OCI-M2 (cell line): Measurements from ENCODE around the gene RHBDF2.

Experiments
- DNase-seq: peaks from one replicate; lab custom pipeline; 2025; ENCODE audit not compliant: unreplicated experiment; lab: John Stamatoyannopoulos, UW

RHBDF2 gene

GRCh38 chr17:76502341-76503211 lies 1.4 kb upstream of the RHBDF2 start:
- no peak for DNase-seq

GRCh38 chr17:76501827-76502307 lies 644 bp upstream of the RHBDF2 start:
- DNase-seq, result no peak

GRCh38 chr17:76500747-76501017 lies 541 bp downstream of the RHBDF2 start:
- DNase-seq, result no peak

DNA sequence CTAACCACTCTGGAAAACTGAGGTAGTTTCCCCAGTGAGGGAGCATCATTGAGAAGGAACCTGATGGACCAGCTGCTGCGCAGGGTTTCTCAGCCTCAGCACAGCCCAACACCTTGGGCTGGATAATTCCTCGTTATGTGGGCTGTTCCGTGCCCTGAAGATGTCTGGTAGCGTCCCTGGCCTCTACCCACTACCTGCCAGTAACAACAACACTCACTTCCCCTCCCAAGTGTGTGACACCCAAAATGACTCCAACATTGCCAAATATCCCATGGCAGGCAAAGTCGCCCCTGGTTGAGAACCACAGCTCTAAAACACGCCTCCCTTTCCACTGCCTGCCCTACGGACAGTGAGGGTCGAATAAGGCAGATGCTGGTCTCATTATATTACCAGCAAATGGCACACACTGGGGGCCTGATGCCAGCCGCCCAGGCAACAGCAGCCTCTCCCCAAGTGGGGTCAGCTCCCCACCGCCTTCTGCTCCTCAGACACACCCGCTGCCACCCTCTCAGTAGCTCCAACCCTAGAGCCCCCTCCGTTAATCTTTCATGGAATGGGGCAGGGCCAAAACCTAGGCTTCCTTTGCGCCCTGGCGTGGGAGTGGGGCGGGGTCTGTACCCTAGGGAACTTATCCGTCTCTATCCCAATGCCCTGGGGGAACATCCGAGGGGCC lies 1.0 kb downstream of the RHBDF2 start:
- no peak for DNase-seq

DNA sequence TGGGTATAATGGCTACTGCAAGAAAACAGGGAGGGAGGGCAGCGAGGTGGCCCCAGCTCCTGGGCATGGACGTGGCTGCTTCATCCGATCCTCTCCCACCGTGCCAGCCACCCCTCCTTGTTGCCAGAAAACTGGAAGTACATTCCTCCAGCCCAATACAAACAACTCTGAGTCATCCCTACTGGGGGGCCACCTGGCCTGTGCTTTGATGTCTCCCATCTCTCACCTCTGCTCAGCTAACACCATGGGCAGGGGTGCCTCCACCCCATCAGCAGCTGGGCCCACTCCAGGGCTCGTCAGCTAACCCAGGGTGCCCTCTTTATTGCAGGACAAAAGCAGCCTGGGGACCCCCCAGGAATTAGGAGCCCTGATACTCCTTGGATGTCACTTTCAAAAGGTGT lies 2.0 kb downstream of the RHBDF2 start:
- DNase-seq, result no peak

DNA sequence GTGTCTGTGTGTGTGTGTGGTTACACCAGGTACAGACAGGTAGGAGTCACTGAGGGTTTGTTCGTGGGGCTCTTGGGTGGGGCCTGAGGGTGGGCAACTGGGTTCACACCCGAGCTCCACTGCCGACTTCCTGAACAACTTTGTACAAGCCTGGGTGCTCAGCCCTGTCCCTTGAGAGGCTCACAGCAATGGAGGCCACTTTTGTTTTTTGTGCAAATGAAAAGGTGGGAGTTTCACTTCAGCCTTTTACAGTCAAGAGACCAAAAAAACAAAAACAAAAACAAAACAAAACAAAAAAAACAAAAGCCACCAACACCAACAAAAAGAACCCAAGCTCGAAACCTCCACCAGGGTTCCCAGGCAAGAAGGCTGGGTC lies 2.4 kb downstream of the RHBDF2 start:
- DNase-seq, result no peak

- no peak for DNase-seq
These were observed 3.0 kb downstream of the RHBDF2 start for GRCh38 chr17:76497979-76498875.

- no peak for DNase-seq
These were observed 3.6 kb downstream of the RHBDF2 start for GRCh38 chr17:76497699-76497978.

- no peak for DNase-seq
These were observed 4.8 kb downstream of the RHBDF2 start for GRCh38 chr17:76496464-76496863.

DNA sequence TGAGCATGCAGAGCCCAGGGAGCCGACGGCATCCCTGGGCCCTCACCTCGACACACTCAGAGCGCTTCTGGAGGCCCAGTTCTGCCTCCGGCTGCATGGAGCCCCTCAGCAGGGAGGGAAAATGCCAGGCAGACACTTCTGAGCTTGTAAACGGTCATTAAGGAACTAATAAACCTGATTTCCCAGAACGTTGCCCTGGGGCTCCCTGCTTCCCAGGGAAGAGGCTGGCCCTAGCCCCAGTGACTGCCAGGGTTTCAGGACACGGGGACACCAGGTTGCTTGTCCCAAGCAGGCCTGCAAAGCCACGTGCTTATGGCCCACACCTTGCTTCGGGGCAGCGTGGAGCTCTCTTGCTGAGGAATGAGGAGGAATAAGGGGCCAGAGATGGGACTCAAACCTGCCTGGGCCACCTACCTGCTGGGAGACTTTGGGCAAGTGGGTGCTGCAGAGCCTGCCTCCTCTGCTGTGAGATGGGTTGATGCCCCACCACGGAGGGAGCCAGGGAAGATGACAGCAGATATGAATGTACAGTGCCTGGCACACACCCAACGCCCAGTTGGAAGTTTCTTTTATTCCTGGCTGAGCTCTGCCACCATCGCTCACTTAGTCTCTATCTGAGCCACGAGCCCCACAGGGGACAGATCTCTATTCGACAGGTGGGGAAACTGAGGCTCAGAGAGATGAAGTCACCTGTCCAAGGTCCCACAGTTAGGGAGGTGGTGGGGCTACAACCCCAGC lies 5.4 kb downstream of the RHBDF2 start:
- no peak for DNase-seq

- DNase-seq, result no peak
These were observed 7.6 kb downstream of the RHBDF2 start for GRCh38 chr17:76493505-76494167.

GRCh38 chr17:76492989-76493501 lies 8.2 kb downstream of the RHBDF2 start:
- DNase-seq, result no peak

- DNase-seq, result no peak
These were observed 8.9 kb downstream of the RHBDF2 start for GRCh38 chr17:76492123-76492988.

GRCh38 chr17:76491271-76492122 lies 9.7 kb downstream of the RHBDF2 start:
- DNase-seq, result no peak

GRCh38 chr17:76490112-76490710 lies 11.0 kb downstream of the RHBDF2 start:
- no peak for DNase-seq

GRCh38 chr17:76487451-76488192 lies 13.6 kb downstream of the RHBDF2 start:
- no peak for DNase-seq

GRCh38 chr17:76485569-76485968 lies 15.7 kb downstream of the RHBDF2 start:
- no peak for DNase-seq
